Measurements from ENCODE around the gene ZCCHC24. TPM values are rescaled to one million over a fixed set of nuclear protein-coding genes. Genes with fewer than 3 reads are reported as not detected.

ZCCHC24 gene
- total RNA-seq, 1 experiment from 2014 or later, result 3.8 TPM

GRCh38 chr10:79383974-79384606, 61.3 kb downstream of the ZCCHC24 start:
- no peak overlapping the region for H3K9ac ChIP-seq (ENCODE audit: extremely low read depth, insufficient read length, low read length)
- H3K9me3 ChIP-seq (ENCODE audit: control insufficient read depth, low read depth, low read length), result no peaks in the 10 kb centered on the region
- no peak overlapping the region for H2BK15ac ChIP-seq (ENCODE audit: low read depth, low read length)
- no peak overlapping the region for H3K4me2 ChIP-seq (ENCODE audit: insufficient read depth, insufficient read length, low read length)
- no peak overlapping the region for H2BK120ac ChIP-seq (ENCODE audit: low read depth, low read length, poor library complexity, severe bottlenecking)
- H3K27me3 ChIP-seq (ENCODE audit: insufficient read depth, low read length), result no peaks in the 10 kb centered on the region
- no peak overlapping the region for H2BK12ac ChIP-seq (ENCODE audit: insufficient read length, low read depth, low read length)
- Mint-ChIP-seq H3K27ac (no peak overlapping the region), H3K9me3 (no peaks in the 10 kb centered on the region), H3K4me1 (peaks cover 8 to 9% of the 10 kb centered on the region in 2 experiments), H3K4me3 (no peak overlapping the region), H3K36me3 (ENCODE audit: insufficient read depth in 1 of 3, low read depth in 3 of 3) (no peaks in the 10 kb centered on the region; a peak in 1 of 7 replicates), H3K27me3 (ENCODE audit: low read depth) (peaks cover 2% of the 10 kb centered on the region; the same call in 1 of the 2 replicates)
- H2BK20ac ChIP-seq (ENCODE audit: low read depth, low read length, poor library complexity, severe bottlenecking), result no peak overlapping the region
- no peak overlapping the region for H3K18ac ChIP-seq (ENCODE audit: insufficient read length, low read depth, low read length)
- peak; percentile 19 for DNase-seq
- H3K27ac ChIP-seq (ENCODE audit: insufficient read length, low read depth, low read length), result no peak overlapping the region
- no peaks in the 10 kb centered on the region for H3K23me2 ChIP-seq (ENCODE audit: insufficient read length, low read depth, low read length, poor library complexity, severe bottlenecking)
- no peak overlapping the region for H4K5ac ChIP-seq (ENCODE audit: insufficient read length, low read depth, low read length)
- H3K23ac ChIP-seq (ENCODE audit: insufficient read length, low read depth, low read length), result no peak overlapping the region
- no peak overlapping the region for H4K91ac ChIP-seq (ENCODE audit: insufficient read length, low read depth, low read length)
- no peaks in the 10 kb centered on the region for H3K79me1 ChIP-seq (ENCODE audit: insufficient read depth, low read depth, low read length, poor library complexity, severe bottlenecking)
- no peaks in the 10 kb centered on the region for H4K20me1 ChIP-seq (ENCODE audit: control insufficient read depth, insufficient read depth, insufficient read length)
- H3K4me1 ChIP-seq (ENCODE audit: insufficient read depth, low read length), result no peaks in the 10 kb centered on the region
- H3K56ac ChIP-seq (ENCODE audit: insufficient read length, low read depth, low read length), result no peak overlapping the region
- no peak overlapping the region for H3K4ac ChIP-seq (ENCODE audit: low read depth, low read length)
- no peak overlapping the region for H2AK5ac ChIP-seq (ENCODE audit: insufficient read length, low read length)
- no peaks in the 10 kb centered on the region for H3K79me2 ChIP-seq (ENCODE audit: insufficient read depth, low read length)
- H2BK5ac ChIP-seq (ENCODE audit: insufficient read length, low read length), result no peak overlapping the region
- TF ChIP-seq, protein P1, sequence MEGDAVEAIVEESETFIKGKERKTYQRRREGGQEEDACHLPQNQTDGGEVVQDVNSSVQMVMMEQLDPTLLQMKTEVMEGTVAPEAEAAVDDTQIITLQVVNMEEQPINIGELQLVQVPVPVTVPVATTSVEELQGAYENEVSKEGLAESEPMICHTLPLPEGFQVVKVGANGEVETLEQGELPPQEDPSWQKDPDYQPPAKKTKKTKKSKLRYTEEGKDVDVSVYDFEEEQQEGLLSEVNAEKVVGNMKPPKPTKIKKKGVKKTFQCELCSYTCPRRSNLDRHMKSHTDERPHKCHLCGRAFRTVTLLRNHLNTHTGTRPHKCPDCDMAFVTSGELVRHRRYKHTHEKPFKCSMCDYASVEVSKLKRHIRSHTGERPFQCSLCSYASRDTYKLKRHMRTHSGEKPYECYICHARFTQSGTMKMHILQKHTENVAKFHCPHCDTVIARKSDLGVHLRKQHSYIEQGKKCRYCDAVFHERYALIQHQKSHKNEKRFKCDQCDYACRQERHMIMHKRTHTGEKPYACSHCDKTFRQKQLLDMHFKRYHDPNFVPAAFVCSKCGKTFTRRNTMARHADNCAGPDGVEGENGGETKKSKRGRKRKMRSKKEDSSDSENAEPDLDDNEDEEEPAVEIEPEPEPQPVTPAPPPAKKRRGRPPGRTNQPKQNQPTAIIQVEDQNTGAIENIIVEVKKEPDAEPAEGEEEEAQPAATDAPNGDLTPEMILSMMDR (conservative IDR thresholded peaks at IDR 0.05), result no peak
- H2AFZ ChIP-seq (ENCODE audit: low read length), result no peak overlapping the region
- WGBS (ENCODE audit: extremely low coverage, insufficient read length, low lambda C conversion rate), result no CpG with 5 or more reads among the region's 12 CpGs
- no peak overlapping the region for H3T11ph ChIP-seq (ENCODE audit: low read length)
- H3K14ac ChIP-seq (ENCODE audit: insufficient read depth, low read length), result no peak overlapping the region
- no peak overlapping the region for H4K8ac ChIP-seq (replicated peaks; ENCODE audit: insufficient read length, low read depth, low read length)
